ENCODE results near the gene EIF2B5.
"Not testable (repeated sequence)": the region's sequence is repeated elsewhere in the genome, so short reads cannot be mapped to it uniquely, and the experiment has no call there.

EIF2B5 gene

GRCh38 chr3:184135149-184135910 is at the start of gene EIF2B5:
EIF2B5 (plus strand) TSS chr3:184135358; CDS start chr3:184135386, 28 bp downstream.
- peak; percentile 87 for DNase-seq (ENCODE audit: low spot score)

- DNase-seq (ENCODE audit: low spot score): no peak
Observed at GRCh38 chr3:184085389-184085852, 49.7 kb upstream of the EIF2B5 start.

- DNase-seq (ENCODE audit: low spot score): no peak
Observed at GRCh38 chr3:184092199-184092598, 43.0 kb upstream of the EIF2B5 start.

DNA sequence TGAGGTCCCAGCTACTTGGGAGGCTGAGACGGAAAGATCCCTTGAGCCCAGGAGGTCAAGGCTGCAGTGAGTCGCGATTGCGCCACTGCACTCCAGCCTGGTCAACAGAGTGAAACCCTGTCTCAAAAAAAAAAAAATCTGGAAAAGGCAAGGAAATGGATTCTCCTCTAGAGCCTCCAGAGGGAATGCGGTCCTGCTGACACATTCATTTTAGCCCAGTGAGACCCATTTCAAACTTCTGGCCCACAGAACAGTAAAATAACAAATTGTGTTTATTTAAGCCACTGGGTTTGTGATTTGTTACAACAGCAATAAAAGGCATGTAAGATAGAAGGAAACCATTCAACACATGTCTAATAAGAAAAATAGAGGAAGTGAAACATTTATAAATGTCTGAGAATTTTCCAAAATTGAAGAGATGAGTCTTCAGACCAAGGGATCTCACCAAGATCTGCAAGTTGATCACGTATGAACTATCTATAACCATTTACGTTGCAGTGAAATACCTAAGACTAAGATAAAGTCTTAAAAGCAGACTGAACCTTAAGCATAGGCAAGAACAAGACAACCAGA is 38.3 kb upstream of the EIF2B5 start, which contains the start of gene HTR3E:
TSS of gene HTR3E (plus strand) at position 254 of the 573 bp plus-strand sequence. CDS start 466 bp downstream, outside the sequence.
- no peak for DNase-seq (ENCODE audit: low spot score)

DNA sequence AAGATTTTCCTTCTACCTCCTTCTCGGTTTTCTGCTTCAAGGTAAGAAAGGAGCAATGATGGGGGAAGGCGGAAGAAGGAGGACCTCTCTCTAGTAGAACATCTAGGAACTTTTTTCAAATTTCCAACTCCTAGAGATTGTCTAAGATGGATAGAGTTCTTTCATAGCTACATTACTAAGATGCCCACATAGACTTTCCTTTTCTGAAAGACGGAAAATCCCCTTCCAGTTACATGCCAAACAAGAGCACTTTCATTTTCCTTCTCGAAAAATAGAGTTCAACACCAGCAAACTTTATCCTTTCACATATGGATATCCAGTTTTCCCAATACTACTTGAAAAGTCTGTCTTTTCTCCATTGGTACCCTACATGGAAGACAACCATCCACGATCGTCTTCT is 37.6 kb upstream of the EIF2B5 start:
- no peak for DNase-seq (ENCODE audit: low spot score)

DNA sequence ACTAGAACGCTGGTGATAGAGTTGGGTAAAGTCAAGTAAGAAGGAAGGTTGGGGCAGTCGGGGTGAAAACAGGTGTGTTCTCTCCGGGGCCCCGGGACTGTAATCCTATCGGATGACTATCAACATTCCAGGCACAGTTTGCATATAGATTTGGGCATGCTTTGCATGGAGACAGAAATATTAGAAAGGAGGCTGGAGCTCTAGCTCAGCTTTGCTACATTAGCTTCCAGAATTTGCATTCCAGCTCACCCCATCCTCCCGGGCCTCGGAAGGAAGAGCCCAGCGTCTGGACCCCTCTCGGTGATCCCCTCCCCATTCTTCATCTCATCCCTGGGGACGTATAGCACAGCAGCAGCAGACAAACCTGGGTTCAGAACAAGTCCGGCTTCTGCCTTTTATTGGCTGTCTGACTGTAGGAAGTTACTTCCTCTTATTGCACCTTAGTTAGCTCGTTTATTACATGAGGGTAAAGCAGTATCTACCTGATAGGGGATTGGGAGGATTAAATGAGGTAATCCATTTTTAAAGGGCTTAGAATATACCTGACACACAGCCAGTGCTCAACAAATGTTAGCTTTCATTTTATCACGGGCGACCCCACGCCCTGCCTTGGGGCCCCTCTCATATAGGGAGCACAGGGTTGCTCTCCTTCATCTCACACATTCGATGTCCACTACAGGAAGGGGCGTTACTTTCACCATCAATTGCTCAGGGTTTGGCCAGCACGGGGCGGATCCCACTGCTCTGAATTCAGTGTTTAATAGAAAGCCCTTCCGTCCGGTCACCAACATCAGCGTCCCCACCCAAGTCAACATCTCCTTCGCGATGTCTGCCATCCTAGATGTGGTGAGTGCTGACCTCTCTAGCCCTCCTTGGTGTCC is 35.1 kb upstream of the EIF2B5 start:
- DNase-seq (ENCODE audit: low spot score): no peak

GRCh38 chr3:184110316-184110725 is 24.8 kb upstream of the EIF2B5 start:
- DNase-seq (ENCODE audit: low spot score): no peak

DNA sequence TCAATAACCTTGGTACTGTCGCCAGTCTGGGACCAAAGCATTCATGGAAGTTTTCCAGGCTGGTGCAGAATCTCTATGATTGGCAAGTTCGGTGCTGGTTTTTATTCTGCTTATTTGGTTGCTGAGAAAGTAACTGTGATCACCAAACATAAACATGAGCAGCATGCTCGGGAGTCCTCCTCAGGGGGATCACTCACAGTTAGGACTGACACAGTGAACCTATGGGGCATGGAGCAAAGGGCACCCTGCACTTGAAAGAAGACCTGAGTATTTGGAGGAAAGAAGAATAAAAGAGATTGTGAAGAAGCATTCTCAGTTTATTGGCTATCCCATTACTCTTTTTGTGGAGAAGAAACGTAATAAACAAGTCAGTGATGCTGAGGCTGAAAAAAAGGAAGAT is 19.1 kb upstream of the EIF2B5 start:
- DNase-seq (ENCODE audit: low spot score): no peak

GRCh38 chr3:184117636-184118035 is 17.5 kb upstream of the EIF2B5 start:
- DNase-seq (ENCODE audit: low spot score): no peak

GRCh38 chr3:184121031-184121430 is 14.1 kb upstream of the EIF2B5 start:
- DNase-seq (ENCODE audit: low spot score): not testable (repeated sequence)

DNA sequence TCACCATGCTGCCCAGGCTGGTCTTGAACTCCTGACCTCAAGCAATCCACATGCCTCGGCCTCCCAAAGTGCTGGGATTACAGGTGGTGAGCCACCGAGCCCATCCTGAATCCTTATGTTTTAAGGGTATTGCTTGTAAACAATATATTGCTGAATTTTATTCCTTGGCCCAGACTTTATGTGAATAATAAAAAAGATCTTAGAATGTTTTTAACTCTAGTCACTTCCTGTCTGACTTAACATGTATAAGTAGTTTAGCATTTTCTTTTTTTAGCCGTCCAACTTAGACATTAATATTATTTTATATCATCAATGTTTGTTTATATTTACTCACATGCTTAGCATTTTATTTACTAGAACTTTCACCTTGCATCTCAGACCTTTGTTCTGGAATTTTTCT is 9.2 kb upstream of the EIF2B5 start:
- DNase-seq (ENCODE audit: low spot score): no peak

DNA sequence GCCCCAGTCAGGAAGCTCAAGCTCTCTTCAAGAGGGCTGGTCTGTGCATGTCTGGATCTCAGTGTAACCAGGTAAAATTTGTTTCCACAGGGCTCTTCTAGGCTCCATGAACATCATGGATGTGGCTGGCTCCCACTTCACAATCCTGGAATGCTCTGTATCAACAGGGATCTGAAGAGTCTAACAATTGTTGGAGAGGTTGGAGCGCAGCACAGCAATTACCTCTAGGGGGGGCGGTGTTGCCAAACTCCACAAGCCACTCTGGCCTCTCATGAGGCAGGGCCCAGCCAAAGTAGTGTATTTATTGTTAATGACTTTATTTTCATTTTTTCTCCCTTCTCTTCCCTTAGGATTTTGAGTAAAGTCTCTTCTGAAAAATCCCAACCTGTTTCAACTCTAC is 6.1 kb upstream of the EIF2B5 start:
- DNase-seq (ENCODE audit: low spot score): no peak

- DNase-seq (ENCODE audit: low spot score): no peak
Observed at GRCh38 chr3:184132945-184133344, 2.2 kb upstream of the EIF2B5 start.

- peak; percentile 29 for DNase-seq (ENCODE audit: low spot score)
Observed at GRCh38 chr3:184133840-184134745, 1.1 kb upstream of the EIF2B5 start.

GRCh38 chr3:184134746-184135148 is 411 bp upstream of the EIF2B5 start:
- DNase-seq (ENCODE audit: low spot score): no peak

DNA sequence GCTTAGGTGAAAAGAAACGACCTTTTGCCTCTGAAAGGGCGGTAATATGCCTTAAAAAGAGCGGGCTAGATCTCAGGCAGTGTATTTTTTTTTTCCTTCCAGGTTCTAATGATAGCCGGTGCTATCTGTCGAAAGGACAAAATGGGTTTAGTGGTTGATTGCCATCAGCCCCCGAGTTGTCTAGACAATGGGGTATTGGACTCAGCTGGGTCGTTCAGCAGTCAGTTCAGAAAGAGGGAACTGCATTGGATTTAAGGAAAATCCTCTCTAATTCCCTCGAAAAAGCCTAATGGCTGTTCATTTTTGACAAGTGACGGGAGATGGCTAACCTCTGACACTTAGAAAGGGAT is 728 bp downstream of the EIF2B5 start:
- DNase-seq (ENCODE audit: low spot score): no peak

DNA sequence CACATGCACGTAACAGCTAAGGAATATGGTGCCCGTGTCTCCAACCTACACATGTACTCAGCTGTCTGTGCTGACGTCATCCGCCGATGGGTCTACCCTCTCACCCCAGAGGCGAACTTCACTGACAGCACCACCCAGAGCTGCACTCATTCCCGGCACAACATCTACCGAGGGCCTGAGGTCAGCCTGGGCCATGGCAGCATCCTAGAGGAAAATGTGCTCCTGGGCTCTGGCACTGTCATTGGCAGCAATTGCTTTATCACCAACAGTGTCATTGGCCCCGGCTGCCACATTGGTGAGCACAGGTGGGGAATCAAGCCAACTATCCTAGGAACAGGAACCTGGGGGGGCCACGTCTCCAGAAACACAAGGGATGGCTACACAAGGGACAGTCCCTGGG is 5.3 kb downstream of the EIF2B5 start:
- no peak for DNase-seq (ENCODE audit: low spot score)

- no peak for DNase-seq (ENCODE audit: low spot score)
Observed at GRCh38 chr3:184142199-184142598, 7.0 kb downstream of the EIF2B5 start.

DNA sequence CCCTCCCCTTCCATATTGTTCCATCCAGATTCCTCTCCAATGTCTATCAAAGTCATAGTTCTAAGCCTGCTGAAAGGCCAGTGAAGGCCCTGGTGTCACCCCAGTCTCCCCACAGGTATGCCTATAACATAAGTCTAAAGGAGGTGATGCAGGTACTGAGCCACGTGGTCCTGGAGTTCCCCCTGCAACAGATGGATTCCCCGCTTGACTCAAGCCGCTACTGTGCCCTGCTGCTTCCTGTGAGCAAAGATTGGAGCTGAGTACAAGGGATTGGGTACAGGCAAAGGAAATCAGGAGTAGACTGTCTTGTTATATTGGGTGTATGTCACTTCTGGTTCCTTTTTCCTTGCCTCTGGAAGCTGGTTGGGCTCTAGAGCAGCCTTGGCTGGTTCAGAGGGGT is 8.2 kb downstream of the EIF2B5 start:
- DNase-seq (ENCODE audit: low spot score): no peak

GRCh38 chr3:184144505-184144904 is 9.3 kb downstream of the EIF2B5 start:
- no peak for DNase-seq (ENCODE audit: low spot score)

GRCh38 chr3:184145111-184145524 is 10.0 kb downstream of the EIF2B5 start:
- peak; percentile 56 for DNase-seq (ENCODE audit: low spot score)
